Measurements from ENCODE around the gene ZNF280D.

Gene ZNF280D

GRCh38 chr15:56749982-56750381 is 16.7 kb upstream of the ZNF280D start:
- no peak for DNase-seq

GRCh38 chr15:56744701-56745683 is 11.7 kb upstream of the ZNF280D start:
- no peak for DNase-seq

- DNase-seq: no peak
Observed at GRCh38 chr15:56741541-56741940, 8.2 kb upstream of the ZNF280D start.

- DNase-seq: no peak
Observed at GRCh38 chr15:56739964-56740640, 6.8 kb upstream of the ZNF280D start.

GRCh38 chr15:56739474-56739873 is 6.2 kb upstream of the ZNF280D start:
- DNase-seq: no peak

GRCh38 chr15:56737791-56738190 is 4.5 kb upstream of the ZNF280D start:
- DNase-seq: no peak

GRCh38 chr15:56736881-56737707 is 3.8 kb upstream of the ZNF280D start:
- DNase-seq: no peak

GRCh38 chr15:56736308-56736707 is 3.0 kb upstream of the ZNF280D start:
- DNase-seq: no peak

GRCh38 chr15:56735589-56735988 is 2.3 kb upstream of the ZNF280D start:
- no peak for DNase-seq

- DNase-seq: no peak
Observed at GRCh38 chr15:56734013-56734635, 815 bp upstream of the ZNF280D start.

GRCh38 chr15:56732886-56733135 is 498 bp downstream of the ZNF280D start:
- no peak for DNase-seq

GRCh38 chr15:56732135-56732885 is 999 bp downstream of the ZNF280D start:
- no peak for DNase-seq

GRCh38 chr15:56731548-56731947 is 1.8 kb downstream of the ZNF280D start:
- DNase-seq: no peak

- DNase-seq: no peak
Observed at GRCh38 chr15:56729561-56729960, 3.7 kb downstream of the ZNF280D start.

GRCh38 chr15:56725386-56725785 is 7.9 kb downstream of the ZNF280D start:
- no peak for DNase-seq

- DNase-seq: no peak
Observed at GRCh38 chr15:56724232-56724631, 9.1 kb downstream of the ZNF280D start.

- no peak for DNase-seq
Observed at GRCh38 chr15:56723787-56724186, 9.5 kb downstream of the ZNF280D start.

GRCh38 chr15:56719774-56720555 is 13.3 kb downstream of the ZNF280D start:
- no peak for DNase-seq

- DNase-seq: no peak
Observed at GRCh38 chr15:56719021-56719612, 14.2 kb downstream of the ZNF280D start.

GRCh38 chr15:56718560-56718959 is 14.7 kb downstream of the ZNF280D start:
- no peak for DNase-seq

- no peak for DNase-seq
Observed at GRCh38 chr15:56716334-56716733, 17.0 kb downstream of the ZNF280D start.

Measured in stimulated activated CD4-positive, alpha-beta T cell treated with anti-CD3 and anti-CD28 coated beads, Interleukin-12 subunit alpha, Interleukin-12 subunit beta, amount 100 ng/mL, for 4 hours (primary cell).